Spleen (tissue), 11 donors: ENCODE results near the gene ELMO2. TPM values are rescaled to one million over a fixed set of nuclear protein-coding genes. Genes with fewer than 3 reads are reported as not detected.

Experiments
- DNase-seq: peaks from one replicate; pipeline ENCODE4 v3.0.0-alpha.2; 2020
- H3K27ac ChIP-seq, 8 donors: fragments of 200-600 bp; sonication (generic) in 7 of 8; 1 replicate in 4 of 8; 2 replicates in 4 of 8; pipeline versions ENCODE4 v1.5.0 to v1.8.0; 2016 to 2021; ENCODE audit warnings: inconsistent platforms in 4 of 8, mild to moderate bottlenecking in 4 of 8, moderate library complexity in 1 of 8
- H3K27me3 ChIP-seq, 7 donors: fragments of 200-600 bp; sonication (generic) in 6 of 7; replicated peaks in 1 of 7; 1 replicate in 4 of 7; 2 replicates in 3 of 7; pipeline versions ENCODE4 v1.5.0 to v1.8.0; 2016 to 2021; ENCODE audit warnings: inconsistent platforms in 3 of 7, mild to moderate bottlenecking in 1 of 7
- H3K36me3 ChIP-seq, 6 donors: fragments of 200-600 bp; sonication (generic) in 5 of 6; 1 replicate in 4 of 6; 2 replicates in 2 of 6; pipeline versions ENCODE4 v1.5.0 to v1.8.0; 2016 to 2021; ENCODE audit warnings: inconsistent platforms in 2 of 6
- H3K4me1 ChIP-seq, 6 donors: fragments of 200-600 bp; sonication (generic) in 5 of 6; 1 replicate in 3 of 6; 2 replicates in 3 of 6; pipeline versions ENCODE4 v1.5.0 to v1.8.0; 2016 to 2021; ENCODE audit warnings: inconsistent platforms in 3 of 6
- H3K4me3 ChIP-seq, 8 donors: fragments of 200-600 bp; sonication (generic) in 7 of 8; 1 replicate in 4 of 8; 2 replicates in 4 of 8; pipeline versions ENCODE4 v1.5.0 to v1.8.0; 2016 to 2021; ENCODE audit warnings: inconsistent platforms in 4 of 8, mild to moderate bottlenecking in 4 of 8, moderate library complexity in 2 of 8
- H3K9me3 ChIP-seq, 8 donors: fragments of 200-600 bp; sonication (generic) in 7 of 8; 1 replicate in 4 of 8; 2 replicates in 4 of 8; pipeline versions ENCODE4 v1.5.0 to v1.8.0; 2016 to 2021; ENCODE audit warnings: inconsistent platforms in 4 of 8
- CTCF ChIP-seq, 11 experiments: fragments of 200-600 bp in 7 of 11; fragments of 450-650 bp in 4 of 11; sonication (generic) in 4 of 11; IDR thresholded peaks in 8 of 11; conservative IDR thresholded peaks in 3 of 11; 1 replicate in 7 of 11; 2 replicates in 4 of 11; pipeline versions ENCODE4 v1.4.0 to v1.8.0; 2016 to 2021; ENCODE audit warnings: antibody characterized with exemption in 11 of 11, inconsistent platforms in 4 of 11, mild to moderate bottlenecking in 1 of 11
- POLR2A ChIP-seq, 3 donors: fragments of 450-650 bp; IDR thresholded peaks; one replicate each; pipeline ENCODE4 v1.5.1; 2017; ENCODE audit warnings: antibody characterized with exemption in 3 of 3, mild to moderate bottlenecking in 1 of 3
- POLR2AphosphoS5 ChIP-seq, 3 donors: sonication (generic); formaldehyde crosslinking; IDR thresholded peaks; one replicate each; pipeline ENCODE4 v1.5.1; 2017; ENCODE audit warnings: antibody characterized with exemption in 3 of 3
- WGBS, 5 donors: extraction: QIAGEN DNeasy Blood & Tissue Kit in 3 of 5; methylation state at CpG; one replicate each; pipeline versions ENCODE4 v1.1.5 to v1.1.7; 2013 to 2018; 5-methylcytosine and 5-hydroxymethylcytosine counted together
- intact Hi-C: fragments of 100-400 bp; cut with DNase I; formaldehyde crosslinking; loops from one replicate; pipeline ENCODE4 v1.15.0; 2023; ENCODE audit warnings: low total_unique reads
- polyA plus RNA-seq, 3 donors: library from polyadenylated mRNA; stranded (reverse); fragments of 200-250 nt; gene quantifications; one replicate each; pipeline ENCODE4 v1.2.1, GENCODE V29; 2013
- total RNA-seq, 7 donors: library from RNA; depleted of rRNA in 3 of 7; stranded (reverse); fragments of >200 nt in 3 of 7; fragmentation: NEBNext Ultra II Directional in 4 of 7; extraction: Animal tissue kit (Norgen Biotek cat#: 25700) in 4 of 7; gene quantifications; one replicate each; pipeline versions ENCODE4 v1.1.0 to v1.2.1, GENCODE V29; 2016 to 2021
- donor health status: healthy with polysubstance abuse.
- donor health status: DM: no; HTN: no; CAD: no; lungs with moderate emphysema.
- donor health status: DM: no; HTN: no; CAD: no.
- donor health status: Bipolar disorder and iron deficiency.
- donor health status: healthy.
- donor health status: DM: no; HTN: no; CAD: no.
- donor health status: DM: yes; HTN: yes; CAD: no.

Gene ELMO2
- total and polyA plus RNA-seq, 10 donors = 17.2 to 80.2 (median 61.0) TPM

- peaks cover 17 to 44% (median 39%) of the 10 kb centered on the region in 6 donors for H3K4me1 ChIP-seq
- intact Hi-C loops = loop anchor here (5.0 kb wide), 1 partner anchor 35 kb away; no protein-coding TSS in a partner anchor
- H3K36me3 ChIP-seq = peaks cover 3 to 80% (median 58%) of the 10 kb centered on the region in 6 donors
- no peak for DNase-seq
- no peak for TF ChIP-seq CTCF (IDR thresholded peaks at IDR 0.05 in 8 of 11, conservative IDR thresholded peaks at IDR 0.05 in 3 of 11)
- TF ChIP-seq POLR2A (IDR thresholded peaks at IDR 0.05) = no peak
- TF ChIP-seq POLR2AphosphoS5 (IDR thresholded peaks at IDR 0.05) = no peak
- 89 to 99% (median 92%) methylated on average over 5 of the region's 5 CpGs for WGBS, 5 donors
- peak overlapping the region in 3 of 8 donors; percentile 99 to 100 (median 100) for H3K27ac ChIP-seq
- H3K9me3 ChIP-seq = no peaks in the 10 kb centered on the region
- no peak overlapping the region for H3K4me3 ChIP-seq
- no peaks in the 10 kb centered on the region for H3K27me3 ChIP-seq
Observed at GRCh38 chr20:46366826-46367225, 39.6 kb downstream of the ELMO2 start.

- DNase-seq = no peak
- H3K9me3 ChIP-seq = no peaks in the 10 kb centered on the region
- H3K27ac ChIP-seq = peak overlapping the region in 4 of 8 donors; percentile 99 to 100 (median 100)
- peaks cover 19 to 56% (median 51%) of the 10 kb centered on the region in 6 donors for H3K4me1 ChIP-seq
- H3K36me3 ChIP-seq = peaks cover 0 to 78% (median 46%) of the 10 kb centered on the region in 6 donors
- intact Hi-C loops = loop anchor here (5.0 kb wide), 1 partner anchor 37 kb away; no protein-coding TSS in a partner anchor
- peak overlapping the region in 1 of 8 donors; percentile 98 for H3K4me3 ChIP-seq
- 79 to 93% (median 84%) methylated on average over 5 of the region's 5 CpGs for WGBS, 5 donors
- TF ChIP-seq POLR2A (IDR thresholded peaks at IDR 0.05) (no peak), POLR2AphosphoS5 (IDR thresholded peaks at IDR 0.05) (no peak), CTCF (IDR thresholded peaks at IDR 0.05 in 8 of 11, conservative IDR thresholded peaks at IDR 0.05 in 3 of 11) (no peak)
- H3K27me3 ChIP-seq = no peaks in the 10 kb centered on the region
Observed at GRCh38 chr20:46365487-46366220, 40.8 kb downstream of the ELMO2 start.

GRCh38 chr20:46364670-46365486, 41.5 kb downstream of the ELMO2 start:
- H3K9me3 ChIP-seq = no peaks in the 10 kb centered on the region
- peaks cover 21 to 64% (median 58%) of the 10 kb centered on the region in 6 donors for H3K4me1 ChIP-seq
- no peaks in the 10 kb centered on the region for H3K27me3 ChIP-seq
- H3K27ac ChIP-seq = peak overlapping the region; percentile 99 to 100 (median 99)
- no peak for DNase-seq
- intact Hi-C loops = loop anchor here (5.0 kb wide), 1 partner anchor 37 kb away; no protein-coding TSS in a partner anchor
- 66 to 75% (median 69%) methylated on average over 10 of the region's 10 CpGs for WGBS, 5 donors
- TF ChIP-seq CTCF (IDR thresholded peaks at IDR 0.05 in 8 of 11, conservative IDR thresholded peaks at IDR 0.05 in 3 of 11) (no peak), POLR2A (IDR thresholded peaks at IDR 0.05) (no peak), POLR2AphosphoS5 (IDR thresholded peaks at IDR 0.05) (no peak)
- H3K36me3 ChIP-seq = peaks cover 0 to 78% (median 38%) of the 10 kb centered on the region in 6 donors
- H3K4me3 ChIP-seq = peak overlapping the region; percentile 87 to 98 (median 98)
